HG02763 (cell line): Measurements from ENCODE around the gene SRPK2.

Experiments used
- ATAC-seq: cut with Tn5 transposase; IDR thresholded peaks from one replicate; pipeline ENCODE4 v1.9.1; 2021; ENCODE audit warnings: mild to moderate bottlenecking, moderate library complexity; ENCODE audit not compliant: unreplicated experiment

SRPK2 gene

GRCh38 chr7:105229641-105230040 is 159.1 kb downstream of the SRPK2 start:
- no peak for ATAC-seq

DNA sequence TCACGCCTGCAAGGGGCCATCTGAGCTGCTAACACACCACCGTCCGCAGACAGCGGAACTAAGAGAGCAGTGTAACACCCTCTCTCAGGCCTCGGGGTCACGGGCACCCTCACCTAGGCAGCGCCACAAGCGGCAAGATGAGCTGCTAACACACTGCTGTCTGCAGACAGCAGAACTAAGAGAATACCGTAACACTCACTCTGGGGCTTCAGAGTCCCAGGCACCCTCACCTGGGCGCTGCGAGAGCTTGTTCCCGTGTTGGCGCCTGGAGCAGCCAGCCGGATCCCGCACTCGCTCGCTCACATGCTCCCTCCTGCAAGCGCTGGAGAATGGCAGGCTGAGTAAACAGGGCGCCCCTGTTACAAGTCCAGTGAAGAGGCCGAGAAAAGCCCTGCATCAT is 160.2 kb downstream of the SRPK2 start:
- no peak for ATAC-seq

DNA sequence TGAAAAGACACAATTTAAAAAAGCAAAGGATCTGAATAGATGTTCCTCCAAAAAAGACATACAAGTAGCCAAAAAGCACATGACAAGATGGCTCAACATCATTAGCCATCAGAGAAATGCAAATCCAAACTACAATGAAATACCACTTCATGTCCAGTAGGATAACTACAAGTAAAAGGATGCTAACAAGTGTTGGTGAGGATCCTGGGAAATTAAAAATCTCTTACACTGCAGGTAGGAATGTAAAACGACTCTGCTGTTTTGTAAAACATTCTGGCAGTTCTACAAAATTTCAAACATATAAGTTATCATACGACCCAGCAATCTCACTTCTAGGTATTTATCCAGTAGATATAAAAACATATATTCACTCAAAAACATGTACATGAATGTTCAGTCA is 161.3 kb downstream of the SRPK2 start:
- no peak for ATAC-seq

GRCh38 chr7:105224884-105225651 is 163.7 kb downstream of the SRPK2 start:
- peak; percentile 57 for ATAC-seq

DNA sequence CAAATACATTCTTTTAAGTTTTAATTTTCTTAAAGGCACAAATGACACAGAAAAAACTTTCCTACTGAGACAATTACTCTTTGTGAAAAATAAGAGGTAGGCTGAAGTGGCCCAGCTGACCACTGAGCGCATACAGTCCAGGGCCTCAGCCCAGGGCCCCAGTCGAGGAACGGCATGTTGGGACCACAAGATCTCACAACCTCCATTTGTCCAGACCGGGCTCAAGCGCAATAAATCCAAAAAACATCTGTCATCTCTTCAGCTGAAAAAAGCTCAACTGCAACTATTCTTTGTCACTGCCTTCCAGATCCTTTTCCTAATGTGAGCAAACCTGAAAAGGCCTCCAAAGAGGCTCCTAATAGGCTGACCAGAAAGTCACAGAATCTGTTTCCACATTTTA is 165.8 kb downstream of the SRPK2 start:
- ATAC-seq: no peak

DNA sequence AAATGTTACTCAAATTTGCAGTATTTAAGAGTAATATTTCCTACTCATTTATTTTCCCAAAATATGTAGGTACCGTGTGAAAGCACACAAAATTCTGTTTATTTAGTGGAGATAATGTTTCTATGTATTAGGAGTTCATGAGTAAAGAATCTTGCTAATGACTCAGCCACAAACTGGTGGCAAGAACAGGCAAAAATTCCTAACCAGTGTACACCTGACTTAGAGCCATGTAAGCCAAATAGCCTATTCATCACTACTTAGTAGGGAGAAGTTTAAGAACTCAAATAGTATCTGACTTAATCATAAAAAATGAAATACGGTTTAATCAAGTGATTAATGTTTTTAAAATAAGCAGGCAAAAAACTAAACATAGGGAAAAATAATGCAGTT is 169.0 kb downstream of the SRPK2 start:
- no peak for ATAC-seq

GRCh38 chr7:105218939-105219770 is 169.6 kb downstream of the SRPK2 start:
- ATAC-seq: no peak

DNA sequence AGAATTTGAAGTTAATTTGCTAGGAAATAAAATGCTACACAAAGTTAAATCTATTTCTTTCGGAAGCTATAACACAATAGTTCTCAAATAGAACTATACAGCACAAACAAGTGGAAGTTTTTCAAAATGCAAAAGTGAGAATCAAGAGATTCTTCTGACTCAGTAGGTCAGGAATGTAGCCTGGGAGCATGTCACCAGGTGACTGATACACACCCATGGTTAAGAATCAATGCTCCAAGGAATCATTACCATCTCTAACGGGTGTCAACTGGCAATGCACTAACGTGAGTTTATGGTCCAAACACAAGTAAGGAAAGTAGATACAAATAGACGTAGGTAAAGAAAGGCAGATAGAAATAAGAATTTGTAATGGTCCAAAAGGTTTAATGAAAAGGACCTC is 170.5 kb downstream of the SRPK2 start:
- ATAC-seq: no peak

DNA sequence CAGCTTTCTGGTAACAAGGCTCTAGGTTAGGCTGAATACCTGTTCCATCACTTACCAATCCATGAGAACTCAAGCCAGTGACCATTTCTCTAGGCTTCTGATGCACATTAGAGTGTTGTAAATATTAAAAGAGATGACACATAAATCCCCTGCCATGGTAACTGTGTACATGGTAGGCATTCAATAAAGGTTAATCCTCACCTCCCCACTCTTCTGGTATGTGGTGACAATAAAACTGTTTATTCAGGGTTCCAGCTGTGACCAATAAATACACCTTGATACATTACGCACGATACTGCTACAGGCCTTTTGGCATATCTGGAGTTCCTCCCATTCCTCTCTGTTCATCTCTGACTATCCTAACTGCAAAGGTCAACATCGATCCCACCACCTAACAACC is 171.9 kb downstream of the SRPK2 start:
- no peak for ATAC-seq

DNA sequence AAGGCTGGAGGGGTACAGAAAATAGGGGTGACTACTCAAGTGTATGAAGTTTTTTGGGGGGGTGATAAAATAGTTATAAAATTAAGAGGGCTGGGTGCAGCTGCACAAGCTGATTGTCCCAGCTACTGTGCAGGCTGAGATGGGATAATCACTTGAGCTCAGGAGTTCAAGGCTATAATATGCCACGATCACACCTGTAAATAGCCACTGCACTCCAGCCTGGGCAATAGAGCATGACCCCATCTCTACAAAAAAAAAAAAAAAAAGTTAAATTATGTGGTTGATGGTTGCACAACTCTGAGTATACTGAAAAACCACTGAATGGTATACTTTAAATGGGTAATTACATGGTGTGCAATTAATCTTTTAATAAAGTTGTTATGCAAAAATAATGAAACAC is 172.9 kb downstream of the SRPK2 start:
- ATAC-seq: no peak

- no peak for ATAC-seq
Observed at GRCh38 chr7:105215182-105215581, 173.5 kb downstream of the SRPK2 start.

DNA sequence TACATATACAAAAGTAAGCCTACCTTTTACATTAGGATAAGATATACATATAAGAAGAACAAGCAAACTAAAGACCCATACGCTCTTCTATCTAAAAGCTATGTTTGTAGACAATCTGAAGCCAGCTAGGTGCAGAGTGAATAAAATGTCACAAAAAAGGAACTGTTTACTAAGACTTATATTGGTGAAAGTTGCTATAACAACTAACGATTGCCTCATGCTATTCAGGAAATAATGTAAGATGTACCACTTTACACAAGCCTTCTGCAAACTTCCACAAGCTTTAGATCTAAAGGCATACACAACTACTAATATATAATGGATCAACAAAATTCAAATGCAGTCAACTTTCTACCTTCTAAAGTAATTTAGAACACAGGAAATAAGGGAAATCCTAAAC is 175.1 kb downstream of the SRPK2 start:
- ATAC-seq: no peak

DNA sequence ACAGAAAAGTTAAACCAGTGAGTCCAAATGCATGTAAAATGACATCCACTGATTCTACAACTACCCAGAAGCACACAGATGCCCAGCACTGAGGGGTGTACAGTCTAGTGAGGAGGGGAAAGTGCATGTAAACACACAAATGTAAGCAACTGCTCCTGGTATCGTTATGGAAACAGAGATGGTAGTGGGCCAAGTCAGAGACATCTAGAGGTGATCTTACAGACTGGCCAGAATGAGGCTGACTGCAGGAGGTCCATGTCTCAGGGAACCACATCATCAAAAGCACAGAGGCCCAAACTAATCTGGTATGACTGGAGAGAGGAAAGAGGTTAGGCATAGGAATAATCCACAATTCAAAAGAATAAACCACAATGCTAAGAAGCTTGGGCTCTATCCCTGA is 176.5 kb downstream of the SRPK2 start:
- ATAC-seq: no peak

- peak; percentile 78 for ATAC-seq
Observed at GRCh38 chr7:105210721-105211205, 178.0 kb downstream of the SRPK2 start.

GRCh38 chr7:105209870-105210269 is 178.9 kb downstream of the SRPK2 start:
- no peak for ATAC-seq

GRCh38 chr7:105209433-105209832 is 179.3 kb downstream of the SRPK2 start:
- ATAC-seq: no peak

DNA sequence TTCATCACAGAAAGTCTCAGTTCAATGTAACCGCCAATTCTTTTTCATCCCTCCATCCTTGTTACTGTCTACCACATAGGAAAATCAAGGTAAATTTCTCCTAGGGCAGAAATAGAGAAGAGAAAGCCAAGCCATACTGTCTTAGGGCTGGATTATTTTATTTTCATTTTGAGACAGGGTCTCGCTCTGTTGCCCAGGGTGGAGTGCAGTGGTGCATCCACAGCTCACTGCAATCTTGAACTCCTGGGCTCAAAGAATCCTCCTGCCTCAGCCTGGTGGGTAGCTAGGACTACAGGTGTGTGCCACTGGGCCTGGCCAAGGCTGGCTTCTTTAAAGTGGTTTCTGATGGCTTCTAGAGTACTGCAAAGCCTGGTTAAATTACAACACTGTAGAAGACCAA is 181.7 kb downstream of the SRPK2 start:
- ATAC-seq: no peak

GRCh38 chr7:105205592-105206237 is 183.0 kb downstream of the SRPK2 start:
- ATAC-seq: no peak

DNA sequence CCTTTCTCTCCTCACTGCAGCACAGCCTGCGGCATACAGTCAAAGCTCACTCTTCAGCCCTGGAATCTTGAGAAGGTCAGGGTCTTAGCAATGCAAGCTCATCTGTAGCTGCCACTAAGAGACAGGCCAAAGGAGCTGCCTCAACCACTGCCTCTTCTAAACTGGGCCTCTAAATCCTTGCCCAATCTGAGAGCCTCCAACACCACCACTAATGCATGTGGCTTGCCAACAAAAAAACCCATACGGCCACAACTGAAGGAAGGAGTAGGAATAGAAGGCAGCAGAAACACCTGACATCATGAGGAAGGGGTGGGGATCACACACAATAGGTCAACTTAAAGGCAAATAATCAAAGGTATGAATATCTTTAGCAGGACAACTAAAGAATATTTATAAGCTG is 183.8 kb downstream of the SRPK2 start:
- ATAC-seq: no peak

DNA sequence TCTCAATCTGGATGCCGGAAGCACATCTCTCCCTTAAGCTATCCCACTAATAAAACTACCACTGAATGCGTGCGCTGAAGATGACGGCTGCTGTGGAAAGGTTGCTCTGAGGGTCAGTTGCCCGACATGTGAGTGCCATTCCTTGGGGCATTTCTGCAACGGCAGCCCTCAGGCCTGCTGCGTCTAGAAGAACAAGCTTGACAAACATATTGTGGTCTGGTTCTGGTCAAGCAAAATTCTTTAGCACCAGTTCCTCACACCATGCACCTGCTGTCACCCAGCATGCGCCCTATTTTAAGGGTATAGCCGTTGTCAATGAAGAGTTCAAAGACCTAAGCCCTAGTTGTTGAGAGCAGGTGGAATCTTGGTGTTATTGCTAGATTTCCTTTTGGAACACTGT is 184.2 kb downstream of the SRPK2 start:
- ATAC-seq: no peak

DNA sequence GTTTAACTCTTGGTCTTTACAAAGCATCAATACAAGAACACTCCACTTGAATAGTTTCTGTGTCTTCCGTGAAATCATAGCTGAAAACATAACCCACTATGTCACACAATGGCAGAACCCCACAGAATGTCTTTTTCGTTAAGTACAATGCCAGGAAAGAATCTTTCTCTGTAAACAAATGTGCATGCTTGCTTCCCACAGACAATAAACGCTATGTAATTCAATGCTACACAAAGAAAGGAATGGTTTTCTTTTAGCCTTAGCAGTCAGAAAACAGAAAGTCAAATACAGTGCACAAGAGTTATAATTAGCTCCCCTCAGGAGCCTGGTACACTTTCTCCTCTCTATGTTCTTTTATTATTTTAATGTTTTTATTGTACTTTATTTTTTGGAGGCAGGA is 186.1 kb downstream of the SRPK2 start:
- ATAC-seq: no peak

DNA sequence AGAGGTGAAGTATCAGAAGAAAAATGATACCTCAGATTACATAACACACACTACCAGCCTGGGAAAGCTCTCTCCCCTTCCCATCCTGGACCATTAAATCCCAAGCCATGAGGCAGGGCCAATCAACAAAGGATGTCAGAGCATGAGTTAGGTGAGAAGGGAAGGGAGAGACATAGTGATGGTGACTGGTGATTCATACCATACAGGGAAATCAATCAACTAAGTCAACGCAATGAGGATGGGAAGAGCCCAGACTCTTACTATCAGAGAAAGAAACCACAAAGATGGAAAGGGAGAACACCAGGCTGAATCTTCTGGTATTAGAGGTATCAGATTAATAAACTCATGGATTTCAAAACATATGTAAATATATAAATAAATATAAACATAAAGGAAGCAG is 189.3 kb downstream of the SRPK2 start:
- no peak for ATAC-seq
